Tracheal epithelial cell (primary cell): ENCODE results near the gene ARRB2. TPM values are rescaled to one million over a fixed set of nuclear protein-coding genes. Genes with fewer than 3 reads are reported as not detected.

Source experiments
- total RNA-seq: library from RNA; depleted of rRNA; stranded (reverse); fragments of >200 nt; gene quantifications from 2 replicates; pipeline ENCODE4 v1.2.1, GENCODE V29; 2014

Gene ARRB2
- total RNA-seq, result 3.1 and 5.3 TPM in 2 replicates

DNA sequence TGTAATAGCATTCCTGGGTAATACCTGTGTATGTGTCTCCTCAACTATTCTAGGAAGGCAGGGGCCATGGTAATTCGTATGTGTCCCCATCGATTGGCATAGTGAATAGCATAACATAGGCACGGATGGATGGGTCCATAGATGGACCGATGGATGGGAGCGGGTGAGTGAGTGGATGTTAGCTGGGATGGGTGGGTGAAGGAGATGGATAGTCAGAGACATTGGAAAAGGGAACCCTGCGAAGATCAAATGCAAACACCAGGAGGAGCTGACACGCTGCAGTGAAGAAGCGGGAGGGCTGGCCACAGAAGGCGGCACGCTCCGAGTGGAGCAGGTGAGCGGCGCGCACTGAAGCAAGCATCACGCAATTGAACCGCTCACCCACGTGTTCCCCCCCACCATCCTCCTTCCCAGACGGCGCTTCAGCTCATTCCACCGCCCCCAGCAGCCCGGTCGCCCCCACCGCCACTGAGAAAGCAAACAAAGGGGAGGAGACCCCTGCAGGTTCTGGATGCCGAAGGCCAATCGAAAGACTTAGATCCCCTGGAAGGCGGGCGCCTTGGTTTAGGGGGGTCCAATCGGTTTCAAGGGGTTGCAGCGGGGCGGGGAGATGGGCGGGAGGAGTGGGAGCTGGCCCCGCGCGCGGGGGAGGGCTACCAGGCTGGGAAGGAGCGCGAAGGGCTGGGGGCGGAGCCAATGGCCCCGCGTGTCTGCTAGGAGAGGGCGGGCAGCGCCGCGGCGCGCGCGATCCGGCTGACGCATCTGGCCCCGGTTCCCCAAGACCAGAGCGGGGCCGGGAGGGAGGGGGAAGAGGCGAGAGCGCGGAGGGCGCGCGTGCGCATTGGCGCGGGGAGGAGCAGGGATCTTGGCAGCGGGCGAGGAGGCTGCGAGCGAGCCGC lies at the start of gene ARRB2:
Gene ARRB2, plus strand, starts transcription at position 839 of the 899 bp plus-strand sequence. CDS start 90 bp downstream, outside the sequence.

DNA sequence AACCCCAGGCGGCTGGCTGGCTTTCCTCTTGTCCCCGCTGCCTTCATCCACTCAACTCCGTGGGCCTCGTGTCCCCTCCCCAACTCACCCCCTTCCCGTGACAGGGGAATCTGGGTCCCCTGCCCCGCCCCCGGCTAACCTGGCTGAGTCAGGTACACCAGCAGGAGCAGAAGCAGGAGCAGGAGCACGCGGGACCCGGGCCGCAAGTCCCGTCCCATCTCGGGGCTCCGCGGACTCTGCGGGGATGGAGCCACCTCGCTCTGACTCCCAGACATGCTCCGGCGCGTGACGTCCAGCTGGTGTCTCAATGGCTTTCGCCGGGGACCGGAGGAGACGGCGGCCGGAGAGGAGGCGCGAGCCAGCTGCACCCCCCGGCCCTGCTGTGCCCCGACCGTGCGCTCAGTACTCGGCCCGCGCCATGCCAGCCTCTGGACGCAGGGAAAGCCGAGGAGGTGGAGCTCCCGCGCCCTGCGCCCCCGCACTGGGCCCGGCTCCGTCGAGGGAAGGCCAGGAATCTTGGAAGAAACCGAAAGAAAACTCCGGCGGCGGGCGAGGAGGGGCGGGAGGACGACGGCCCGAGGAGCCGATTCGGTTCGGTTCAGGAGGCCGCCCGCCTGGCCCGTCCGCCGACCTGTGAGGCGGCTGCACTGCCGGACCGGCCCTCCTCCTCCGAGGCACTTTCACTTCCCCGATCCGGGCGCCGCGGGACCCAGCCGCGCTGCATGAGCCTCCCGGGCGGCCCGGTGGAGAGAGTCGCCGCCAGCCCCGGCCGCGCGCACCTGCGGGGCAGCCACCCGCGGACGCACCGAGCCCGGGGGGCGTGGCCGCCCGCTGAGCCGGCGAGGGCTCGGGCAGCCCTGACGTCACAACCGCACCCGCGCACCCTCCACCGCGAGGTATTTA lies 28.9 kb downstream of the ARRB2 start, which contains the start of the genes CXCL16 and ZMYND15:
Gene CXCL16, minus strand, starts transcription at position 807 of the 903 bp plus-strand sequence. Its CDS starts 589 bp downstream, at position 218.
Gene ZMYND15, plus strand, starts transcription at position 712 of the 903 bp plus-strand sequence. CDS start 716 bp downstream, outside the sequence.

Other genes with a start within 250 kb of the ARRB2 start
- gene SPNS2, start 211.8 kb upstream of the ARRB2 start, total RNA-seq, result 2.8 and 45.1 TPM in 2 replicates
- 84.8 and 88.9 TPM in 2 replicates for gene MYBBP1A, start 155.2 kb upstream of the ARRB2 start, total RNA-seq
- gene GGT6, start 150.1 kb upstream of the ARRB2 start, total RNA-seq, result 2.2 and 7.7 TPM in 2 replicates
- gene SMTNL2, start 126.1 kb upstream of the ARRB2 start, total RNA-seq, result under 0.01 TPM in 1 of 2 replicates, not detected in the other
- not detected in 2 replicates for gene ALOX15, start 69.0 kb upstream of the ARRB2 start, total RNA-seq
- 30.9 and 36.4 TPM in 2 replicates for gene PELP1, start 6.5 kb upstream of the ARRB2 start, total RNA-seq
- 12.6 and 13.5 TPM in 2 replicates for gene MED11, start 20.8 kb downstream of the ARRB2 start, total RNA-seq
- gene ZMYND15, start 29.2 kb downstream of the ARRB2 start, total RNA-seq, result 0.21 and 1.2 TPM in 2 replicates
- 13.9 and 42.2 TPM in 2 replicates for gene CXCL16, start 29.3 kb downstream of the ARRB2 start, total RNA-seq
- not detected in 2 replicates for gene TM4SF5, start 61.3 kb downstream of the ARRB2 start, total RNA-seq
- gene VMO1, start 75.7 kb downstream of the ARRB2 start, total RNA-seq, result 0.72 and 1.1 TPM in 2 replicates
- not detected in 2 replicates for gene GLTPD2, start 78.3 kb downstream of the ARRB2 start, total RNA-seq
- 121 and 163 TPM in 2 replicates for gene PSMB6, start 85.5 kb downstream of the ARRB2 start, total RNA-seq
- gene PLD2, start 96.5 kb downstream of the ARRB2 start, total RNA-seq, result 15.3 and 25.8 TPM in 2 replicates
- 55.7 and 77.2 TPM in 2 replicates for gene MINK1, start 122.7 kb downstream of the ARRB2 start, total RNA-seq
- 1.7 and 2.9 TPM in 2 replicates for gene C17orf107, start 188.9 kb downstream of the ARRB2 start, total RNA-seq
- gene CHRNE, start 192.5 kb downstream of the ARRB2 start, total RNA-seq, result 0.24 and 0.64 TPM in 2 replicates
- gene GP1BA, start 221.6 kb downstream of the ARRB2 start, total RNA-seq, result not detected in 2 replicates
- gene SLC25A11, start 229.4 kb downstream of the ARRB2 start, total RNA-seq, result 65.4 and 88.4 TPM in 2 replicates
- gene RNF167, start 229.6 kb downstream of the ARRB2 start, total RNA-seq, result 24.5 and 26.0 TPM in 2 replicates
- 382 and 601 TPM in 2 replicates for gene PFN1, start 237.9 kb downstream of the ARRB2 start, total RNA-seq
- 1.5 and 3.9 TPM in 2 replicates for gene ENO3, start 240.5 kb downstream of the ARRB2 start, total RNA-seq